Subcutaneous abdominal adipose tissue (tissue), 5 donors: ENCODE data around the gene DPP6.

Experiments used
- H3K27ac ChIP-seq: one replicate; pipeline ENCODE4 v1.7.0; 2013; ENCODE audit warnings: low read depth, mild to moderate bottlenecking, inconsistent platforms, low read length, moderate library complexity
- H3K27me3 ChIP-seq, 5 donors: one replicate each; pipeline ENCODE4 v1.7.0; 2013; ENCODE audit warnings: low read length in 5 of 5, inconsistent platforms in 1 of 5; ENCODE audit not compliant: control insufficient read depth in 5 of 5, insufficient read depth in 4 of 5
- H3K36me3 ChIP-seq, 5 donors: one replicate each; pipeline ENCODE4 v1.7.0; 2013; ENCODE audit warnings: low read length in 5 of 5; ENCODE audit not compliant: control insufficient read depth in 5 of 5, insufficient read depth in 5 of 5
- H3K4me1 ChIP-seq, 5 donors: one replicate each; pipeline ENCODE4 v1.7.0; 2013; ENCODE audit warnings: low read length in 5 of 5, mild to moderate bottlenecking in 3 of 5, moderate library complexity in 1 of 5; ENCODE audit not compliant: control insufficient read depth in 5 of 5, insufficient read depth in 5 of 5
- H3K4me3 ChIP-seq, 5 donors: one replicate each; pipeline ENCODE4 v1.7.0; 2013; ENCODE audit warnings: low read length in 5 of 5, low read depth in 1 of 5
- H3K9ac ChIP-seq, 5 donors: one replicate each; pipeline ENCODE4 v1.7.0; 2013; ENCODE audit warnings: low read length in 5 of 5, mild to moderate bottlenecking in 4 of 5, moderate library complexity in 3 of 5
- H3K9me3 ChIP-seq, 5 donors: one replicate each; pipeline ENCODE4 v1.7.0; 2013; ENCODE audit warnings: low read length in 5 of 5; ENCODE audit not compliant: control insufficient read depth in 5 of 5
- donor health status: healthy.
- donor health status: healthy.
- donor health status: healthy.
- donor health status: healthy.
- donor health status: healthy.

DPP6 gene

GRCh38 chr7:154416714-154417113 lies 364.5 kb downstream of the DPP6 start:
- Histone ChIP-seq H3K4me3 (no peak overlapping the region), H3K4me1 (no peaks in the 10 kb centered on the region), H3K36me3 (no peaks in the 10 kb centered on the region), H3K9ac (no peak overlapping the region), H3K27me3 (peaks cover 0 to 2% (median 0%) of the 10 kb centered on the region in 5 donors), H3K27ac (no peak overlapping the region), H3K9me3 (no peaks in the 10 kb centered on the region)

GRCh38 chr7:154419344-154419743 lies 367.1 kb downstream of the DPP6 start:
- Histone ChIP-seq H3K9ac (no peak overlapping the region), H3K36me3 (no peaks in the 10 kb centered on the region), H3K4me1 (no peaks in the 10 kb centered on the region), H3K27ac (no peak overlapping the region), H3K27me3 (peaks cover 0 to 2% (median 0%) of the 10 kb centered on the region in 5 donors), H3K4me3 (no peak overlapping the region), H3K9me3 (no peaks in the 10 kb centered on the region)

GRCh38 chr7:154423231-154423630 lies 371.0 kb downstream of the DPP6 start:
- no peaks in the 10 kb centered on the region for H3K4me1 ChIP-seq
- no peaks in the 10 kb centered on the region for H3K36me3 ChIP-seq
- no peaks in the 10 kb centered on the region for H3K9me3 ChIP-seq
- no peak overlapping the region for H3K27ac ChIP-seq
- H3K27me3 ChIP-seq = no peaks in the 10 kb centered on the region
- no peak overlapping the region for H3K9ac ChIP-seq
- no peak overlapping the region for H3K4me3 ChIP-seq

- Histone ChIP-seq H3K27me3 (no peaks in the 10 kb centered on the region), H3K4me1 (no peaks in the 10 kb centered on the region), H3K9me3 (no peaks in the 10 kb centered on the region), H3K4me3 (no peak overlapping the region), H3K36me3 (no peaks in the 10 kb centered on the region), H3K9ac (no peak overlapping the region), H3K27ac (no peak overlapping the region)
These were observed 372.2 kb downstream of the DPP6 start for GRCh38 chr7:154424350-154424749.

DNA sequence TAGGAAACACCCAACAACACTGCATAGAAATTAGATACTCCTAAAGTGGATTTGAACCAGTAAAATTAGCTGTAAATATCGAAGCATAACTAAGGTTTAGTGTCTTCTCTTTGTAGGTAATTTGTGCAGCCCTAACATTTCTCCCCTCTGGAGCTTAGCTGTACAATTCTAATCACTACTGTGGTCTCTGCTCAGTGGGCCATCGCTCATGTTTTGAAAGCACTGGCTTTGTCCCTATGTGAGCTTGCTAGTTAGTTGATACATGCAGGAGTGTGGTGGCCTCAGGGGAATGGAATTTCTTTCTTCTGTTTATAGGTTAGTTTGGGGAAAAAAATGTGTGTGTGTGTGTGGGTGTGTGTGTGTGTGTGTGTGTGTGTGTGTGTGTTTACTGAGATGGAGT lies 373.1 kb downstream of the DPP6 start:
- Histone ChIP-seq H3K27ac (no peak overlapping the region), H3K27me3 (no peaks in the 10 kb centered on the region), H3K9me3 (peaks cover 0 to 3% (median 0%) of the 10 kb centered on the region in 5 donors), H3K4me1 (no peaks in the 10 kb centered on the region), H3K9ac (no peak overlapping the region), H3K4me3 (no peak overlapping the region), H3K36me3 (no peaks in the 10 kb centered on the region)

- Histone ChIP-seq H3K9ac (no peak overlapping the region), H3K4me3 (no peak overlapping the region), H3K9me3 (peaks cover 0 to 3% (median 0%) of the 10 kb centered on the region in 5 donors), H3K4me1 (no peaks in the 10 kb centered on the region), H3K27me3 (peaks cover 0 to 2% (median 0%) of the 10 kb centered on the region in 5 donors), H3K36me3 (no peaks in the 10 kb centered on the region), H3K27ac (no peak overlapping the region)
These were observed 374.6 kb downstream of the DPP6 start for GRCh38 chr7:154426778-154427177.

- H3K4me3 ChIP-seq = no peak overlapping the region
- no peaks in the 10 kb centered on the region for H3K4me1 ChIP-seq
- no peak overlapping the region for H3K27ac ChIP-seq
- H3K27me3 ChIP-seq = peaks cover 0 to 2% (median 0%) of the 10 kb centered on the region in 5 donors
- peaks cover 0 to 3% (median 0%) of the 10 kb centered on the region in 5 donors for H3K9me3 ChIP-seq
- H3K36me3 ChIP-seq = no peaks in the 10 kb centered on the region
- no peak overlapping the region for H3K9ac ChIP-seq
These were observed 375.3 kb downstream of the DPP6 start for GRCh38 chr7:154427533-154427932.

GRCh38 chr7:154429666-154430404 lies 377.6 kb downstream of the DPP6 start:
- H3K27ac ChIP-seq = no peak overlapping the region
- peaks cover 0 to 3% (median 0%) of the 10 kb centered on the region in 5 donors for H3K9me3 ChIP-seq
- H3K27me3 ChIP-seq = peaks cover 0 to 2% (median 0%) of the 10 kb centered on the region in 5 donors
- no peaks in the 10 kb centered on the region for H3K36me3 ChIP-seq
- no peaks in the 10 kb centered on the region for H3K4me1 ChIP-seq
- H3K9ac ChIP-seq = no peak overlapping the region
- H3K4me3 ChIP-seq = no peak overlapping the region

- Histone ChIP-seq H3K9ac (no peak overlapping the region), H3K9me3 (peaks cover 0 to 3% (median 0%) of the 10 kb centered on the region in 5 donors), H3K27ac (no peak overlapping the region), H3K4me3 (no peak overlapping the region), H3K36me3 (no peaks in the 10 kb centered on the region), H3K27me3 (peaks cover 0 to 2% (median 0%) of the 10 kb centered on the region in 5 donors), H3K4me1 (no peaks in the 10 kb centered on the region)
These were observed 378.4 kb downstream of the DPP6 start for GRCh38 chr7:154430640-154431039.

GRCh38 chr7:154431045-154431444 lies 378.8 kb downstream of the DPP6 start:
- Histone ChIP-seq H3K4me1 (no peaks in the 10 kb centered on the region), H3K36me3 (no peaks in the 10 kb centered on the region), H3K27me3 (peaks cover 0 to 2% (median 0%) of the 10 kb centered on the region in 5 donors), H3K4me3 (no peak overlapping the region), H3K9me3 (peaks cover 0 to 3% (median 0%) of the 10 kb centered on the region in 5 donors), H3K9ac (no peak overlapping the region), H3K27ac (no peak overlapping the region)
